ENCODE data around the gene CDH7.

CDH7 gene

GRCh38 chr18:65768120-65768778, 17.4 kb downstream of the CDH7 start:
- DNase-seq: no peak

GRCh38 chr18:65769652-65770051, 18.8 kb downstream of the CDH7 start:
- no peak for DNase-seq

GRCh38 chr18:65786474-65786873, 35.7 kb downstream of the CDH7 start:
- no peak for DNase-seq

DNA sequence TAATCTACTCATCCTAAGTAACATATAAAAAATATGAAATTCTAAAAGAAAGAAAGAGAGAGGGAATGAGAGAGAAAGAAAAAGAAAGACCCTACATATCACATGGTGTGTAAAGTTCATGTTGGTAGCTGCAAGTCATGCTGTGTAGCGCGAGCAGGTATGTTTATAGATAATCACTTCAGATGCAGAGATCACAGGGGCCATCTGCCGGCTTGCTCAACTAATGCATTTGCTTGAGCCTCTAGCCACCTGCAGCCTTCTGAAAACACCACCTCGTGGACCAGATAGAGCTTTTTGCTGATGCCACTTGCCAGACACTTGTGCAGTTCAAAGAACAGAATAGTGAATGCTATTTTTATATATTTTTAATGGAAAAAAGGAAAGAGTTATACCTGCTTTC, 37.6 kb downstream of the CDH7 start:
- no peak for DNase-seq

GRCh38 chr18:65790604-65791003, 39.8 kb downstream of the CDH7 start:
- no peak for DNase-seq

- DNase-seq: no peak
These were observed 40.9 kb downstream of the CDH7 start for GRCh38 chr18:65791719-65792118.

DNA sequence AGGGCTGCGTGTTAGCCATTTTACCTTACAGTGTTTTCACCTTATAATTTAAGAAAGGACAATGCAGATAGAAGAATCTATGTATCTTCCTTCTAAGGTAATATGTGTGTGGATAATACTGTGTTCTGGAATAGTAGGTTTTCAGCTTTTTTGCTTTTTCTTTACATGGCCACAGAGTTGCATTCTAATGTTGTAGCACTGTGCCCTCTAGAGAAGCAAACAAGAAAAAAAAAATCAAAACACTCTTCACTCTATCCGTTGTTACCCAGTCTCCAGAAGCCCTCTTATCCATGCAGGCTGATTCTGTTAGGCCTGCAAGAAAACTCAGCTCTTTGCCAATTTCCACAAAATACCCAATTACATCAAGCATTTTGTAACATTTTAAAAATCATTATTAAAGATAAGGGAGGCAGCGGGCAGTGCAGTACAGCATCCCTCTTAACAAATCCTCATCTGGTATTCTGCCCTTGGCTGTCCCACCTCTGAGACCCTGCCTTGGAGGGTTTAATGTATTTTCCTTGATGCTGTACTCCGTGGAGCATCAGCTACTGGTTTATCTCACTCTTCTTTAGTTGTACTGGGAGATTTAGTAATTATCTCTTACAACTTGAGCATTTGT, 41.8 kb downstream of the CDH7 start:
- DNase-seq: no peak

GRCh38 chr18:65808759-65809158, 57.9 kb downstream of the CDH7 start:
- DNase-seq: no peak

DNA sequence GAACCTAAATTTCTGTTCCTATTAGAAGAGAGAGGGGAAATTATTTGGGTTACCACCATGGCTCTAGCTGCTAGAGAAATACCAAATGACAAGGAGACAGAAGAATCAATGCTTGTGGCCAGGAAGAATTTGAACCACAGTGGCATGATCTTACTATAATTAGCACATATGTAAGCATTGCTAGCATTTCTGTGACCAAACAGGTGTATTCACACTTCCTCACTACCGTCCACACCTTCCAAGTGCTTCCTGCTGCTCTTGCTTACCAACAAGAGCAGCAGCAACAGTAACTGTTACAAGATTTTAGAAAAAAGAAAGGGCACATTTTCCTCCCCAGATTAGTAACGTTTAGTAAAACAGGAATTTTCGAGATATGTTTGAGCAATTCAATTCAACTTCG, 60.5 kb downstream of the CDH7 start:
- DNase-seq: no peak

DNA sequence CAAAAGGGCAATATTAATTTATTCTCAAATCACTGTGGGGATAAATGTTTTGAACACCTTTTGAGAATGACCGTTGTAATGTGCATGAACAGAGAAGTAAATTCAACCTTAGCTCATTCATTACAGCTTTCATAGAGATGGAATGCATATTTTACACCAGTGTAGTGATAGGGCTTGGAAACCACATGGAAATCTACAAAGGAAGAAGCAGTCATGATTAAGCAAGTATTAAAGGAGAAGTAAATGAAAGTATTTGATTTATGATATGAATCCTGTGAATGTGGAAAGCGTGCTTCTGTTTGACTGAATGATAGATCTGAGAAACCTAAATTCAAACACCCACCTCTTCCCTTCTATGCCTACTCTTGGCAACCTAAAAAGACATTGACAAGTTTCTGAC, 64.7 kb downstream of the CDH7 start:
- DNase-seq: no peak

- DNase-seq: no peak
These were observed 66.4 kb downstream of the CDH7 start for GRCh38 chr18:65817178-65817577.

DNA sequence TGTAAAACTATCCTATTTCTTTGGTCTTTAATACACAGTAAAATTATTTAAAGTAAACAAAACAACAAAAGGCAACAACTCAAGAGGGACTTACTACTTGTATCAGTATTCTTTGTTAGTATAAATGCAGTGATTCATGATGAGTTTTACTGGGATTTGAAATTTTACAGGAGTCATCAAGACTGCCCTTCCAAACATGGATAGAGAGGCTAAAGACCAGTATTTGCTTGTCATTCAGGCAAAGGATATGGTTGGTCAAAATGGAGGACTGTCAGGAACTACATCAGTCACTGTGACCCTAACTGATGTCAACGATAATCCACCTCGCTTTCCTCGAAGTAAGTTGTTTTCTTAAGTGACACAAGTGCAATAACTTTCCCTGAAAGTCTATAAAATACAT, 71.1 kb downstream of the CDH7 start:
- DNase-seq: no peak

GRCh38 chr18:65822826-65823225, 72.0 kb downstream of the CDH7 start:
- DNase-seq: no peak

GRCh38 chr18:65827444-65827843, 76.6 kb downstream of the CDH7 start:
- DNase-seq: no peak

- no peak for DNase-seq
These were observed 85.1 kb downstream of the CDH7 start for GRCh38 chr18:65835881-65836280.

- DNase-seq: no peak
These were observed 95.3 kb downstream of the CDH7 start for GRCh38 chr18:65846107-65846506.

- DNase-seq: no peak
These were observed 101.5 kb downstream of the CDH7 start for GRCh38 chr18:65852273-65852672.

DNA sequence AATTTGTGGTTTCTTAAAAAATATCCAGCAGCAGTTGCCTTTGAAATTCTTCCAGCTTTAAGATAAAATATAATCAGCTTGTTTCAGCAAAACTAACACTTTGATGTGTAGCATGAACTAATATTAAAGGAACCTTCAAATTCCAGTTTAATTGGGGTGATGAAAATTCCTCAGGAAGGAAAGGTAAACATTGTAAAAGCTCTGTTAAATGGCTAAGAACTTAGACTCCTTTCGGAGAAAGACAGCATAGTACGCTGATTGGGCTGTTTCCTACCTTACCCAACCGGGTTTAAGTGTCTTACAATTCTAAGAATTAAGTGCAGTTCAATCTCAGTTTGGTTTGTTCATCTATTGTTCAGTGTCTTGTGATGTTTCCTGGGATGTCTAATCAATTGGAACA, 108.3 kb downstream of the CDH7 start:
- no peak for DNase-seq

DNA sequence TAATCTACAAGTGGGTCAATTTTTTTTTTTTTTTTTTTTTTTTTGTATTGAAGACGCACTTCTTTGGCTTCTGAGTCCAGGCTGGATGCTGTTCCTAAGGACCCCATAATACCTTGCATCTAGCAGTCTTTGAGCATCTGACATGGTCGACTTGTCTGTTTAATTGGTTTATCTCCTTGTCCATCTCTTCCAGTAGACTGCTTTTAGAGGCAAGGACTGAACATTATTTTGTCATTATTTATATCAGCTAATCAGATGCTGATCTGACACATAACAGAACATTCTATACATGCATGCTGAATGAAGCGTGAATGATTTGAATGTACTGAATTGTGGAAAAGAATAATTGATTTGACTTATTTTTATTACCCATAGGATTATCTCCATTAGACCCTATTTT, 118.7 kb downstream of the CDH7 start:
- no peak for DNase-seq

GRCh38 chr18:65876310-65876709, 125.5 kb downstream of the CDH7 start:
- no peak for DNase-seq

DNA sequence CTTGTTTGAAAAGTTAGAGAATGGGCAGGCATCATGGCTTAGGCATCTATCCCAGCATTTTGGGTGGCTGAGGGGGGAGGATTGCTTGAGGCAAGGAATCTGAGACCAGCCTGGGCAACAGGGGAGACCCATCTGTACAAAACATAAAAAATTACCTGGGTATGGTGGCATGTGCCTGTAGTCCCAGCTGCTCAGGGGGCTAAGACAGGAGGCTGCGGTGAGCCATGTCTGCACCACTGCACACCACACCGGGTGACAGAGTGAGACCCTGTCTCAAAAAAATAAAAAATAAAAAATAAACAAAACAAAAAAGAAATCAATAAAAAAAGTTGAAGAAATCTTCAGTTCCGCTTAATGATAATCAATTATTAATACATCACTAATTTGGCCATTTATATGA, 146.5 kb downstream of the CDH7 start:
- no peak for DNase-seq

DNA sequence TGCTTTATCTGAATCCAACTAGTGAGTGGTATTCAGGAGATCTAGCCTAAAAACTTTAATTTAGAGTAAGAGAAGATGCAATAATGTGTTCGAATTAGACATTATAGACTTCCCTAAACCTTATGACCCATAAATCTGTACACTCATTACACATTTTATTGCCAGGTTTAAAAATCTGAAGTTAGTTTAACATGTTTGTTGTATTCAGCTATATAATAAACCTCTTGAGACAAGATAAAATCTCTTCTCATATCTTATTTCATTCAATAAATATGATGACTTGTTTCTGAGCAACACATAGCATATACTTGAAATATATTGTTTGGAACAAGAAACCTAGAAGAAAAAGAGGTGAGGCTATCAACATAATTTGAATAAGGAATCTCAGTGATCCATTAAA, 150.7 kb downstream of the CDH7 start:
- DNase-seq: no peak

DNA sequence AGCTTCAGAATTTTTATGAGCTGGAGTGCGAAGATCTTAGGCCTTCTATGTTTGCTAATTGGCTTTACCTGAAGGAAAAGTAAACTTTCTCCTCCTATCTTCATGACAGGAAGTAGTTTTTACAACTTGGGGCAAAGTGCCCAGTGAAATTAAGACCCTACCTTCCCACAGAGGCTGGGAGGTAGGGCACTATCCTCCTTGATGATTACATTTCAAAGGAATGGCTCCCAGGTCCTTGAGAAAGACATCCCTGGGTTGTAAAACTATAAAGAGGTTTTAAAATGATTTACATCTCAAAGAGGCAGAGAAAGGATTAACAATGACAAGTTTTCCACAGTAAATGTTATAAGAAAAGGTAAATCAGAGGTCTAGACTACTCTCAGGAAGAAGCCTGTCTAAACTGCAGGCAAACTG, 155.8 kb downstream of the CDH7 start:
- DNase-seq: no peak

- DNase-seq: no peak
These were observed 156.5 kb downstream of the CDH7 start for GRCh38 chr18:65907281-65907680.

- DNase-seq: no peak
These were observed 168.2 kb downstream of the CDH7 start for GRCh38 chr18:65919018-65919417.

Measured in CD4-positive, alpha-beta T cell treated with Interleukin-12 subunit alpha and Interleukin-12 subunit beta, for 1 hour (primary cell).